MM.1S (cell line): ENCODE measurements around the gene TRAPPC11.

ENCODE experiments used
- CTCF ChIP-seq: fragments of 300-600 bp; sonication (generic); IDR thresholded peaks from 2 replicates; pipeline ENCODE4 v1.5.1; 2016; ENCODE audit warnings: antibody characterized with exemption, low read length, mixed read lengths
- EZH2 ChIP-seq: fragments of 300-600 bp; sonication (generic); optimal IDR thresholded peaks from 2 replicates; pipeline ENCODE3; 2017; ENCODE audit warnings: low read depth, mild to moderate bottlenecking, antibody characterized with exemption, low read length, mixed read lengths
- EZH2phosphoT487 ChIP-seq: fragments of 300-600 bp; sonication (generic); IDR thresholded peaks from 2 replicates; pipeline ENCODE4 v1.6.1; 2018; ENCODE audit warnings: antibody characterized with exemption, low read length

GRCh38 chr4:183747380-183747779 lies 88.3 kb downstream of the TRAPPC11 start:
- TF ChIP-seq CTCF = no peak
- TF ChIP-seq EZH2 = no peak
- TF ChIP-seq EZH2phosphoT487 = no peak
